B cell (primary cell): Measurements from ENCODE around the gene NAPA. TPM values are rescaled to one million over a fixed set of nuclear protein-coding genes. Genes with fewer than 3 reads are reported as not detected.

Experiments
- ATAC-seq: fragments of 200-7000 bp; cut with Tn5 transposase; one replicate; pipeline ENCODE4 v1.10.0; 2021; ENCODE audit warnings: low read depth, mild to moderate bottlenecking, moderate number of reproducible peaks, moderate library complexity
- CTCF ChIA-PET: fragments of 350-600 bp; sonication (Branson Sonifier 250); formaldehyde crosslinking; loops from one replicate; lab custom pipeline; 2021; ENCODE audit warnings: antibody characterized with exemption, inconsistent platforms; lab: Charles Lee
- POLR2A ChIA-PET: fragments of 350-600 bp; sonication (Branson Sonifier 250); formaldehyde crosslinking; loops from one replicate; lab custom pipeline; 2021; ENCODE audit warnings: antibody characterized with exemption; lab: Charles Lee
- DNase-seq: peaks from one replicate; pipeline ENCODE4 v3.0.0; 2013
- H2AFZ ChIP-seq: 2 replicates; pipeline ENCODE4 v1.6.1; 2012; ENCODE audit warnings: mild to moderate bottlenecking, low read depth, low read length; ENCODE audit not compliant: insufficient read depth, poor library complexity, severe bottlenecking
- H3K27ac ChIP-seq, 2 donors: 1 replicate in 1 of 2; 2 replicates in 1 of 2; pipeline ENCODE4 v1.5.1; 2012 to 2013; ENCODE audit warnings: low read length in 2 of 2, mild to moderate bottlenecking in 2 of 2, moderate library complexity in 1 of 2
- H3K27me3 ChIP-seq, 4 experiments: fragments of 200-600 bp in 1 of 4; sonication (generic) in 1 of 4; replicated peaks in 1 of 4; 1 replicate in 2 of 4; 2 replicates in 2 of 4; pipeline versions ENCODE4 v1.6.1 to v1.7.0; 2013 to 2016; ENCODE audit warnings: low read length in 3 of 4, mild to moderate bottlenecking in 2 of 4, mixed read lengths in 1 of 4, moderate library complexity in 1 of 4; ENCODE audit not compliant: insufficient read depth in 4 of 4, control insufficient read depth in 3 of 4; ENCODE audit errors: control extremely low read depth in 1 of 4
- H3K36me3 ChIP-seq, 2 experiments: replicated peaks in 1 of 2; 1 replicate in 1 of 2; 2 replicates in 1 of 2; pipeline versions ENCODE4 v1.6.1 to v1.7.1; 2013; ENCODE audit warnings: low read length in 1 of 2; ENCODE audit not compliant: insufficient read depth in 2 of 2, control insufficient read depth in 1 of 2; ENCODE audit errors: control extremely low read depth in 1 of 2, extremely low read depth in 1 of 2
- H3K4me1 ChIP-seq, 2 donors: fragments of 200-600 bp in 1 of 2; sonication (generic) in 1 of 2; 1 replicate in 1 of 2; 2 replicates in 1 of 2; pipeline versions ENCODE4 v1.5.1 to v1.6.1; 2013 to 2017; ENCODE audit warnings: low read length in 2 of 2; ENCODE audit not compliant: control insufficient read depth in 2 of 2, insufficient read depth in 2 of 2
- H3K4me2 ChIP-seq: replicated peaks from 2 replicates; pipeline ENCODE3; 2012; ENCODE audit warnings: mild to moderate bottlenecking, low read depth, low read length; ENCODE audit not compliant: poor library complexity, severe bottlenecking
- H3K4me3 ChIP-seq, 5 experiments: fragments of 200-600 bp in 1 of 5; sonication (generic) in 1 of 5; 1 replicate in 3 of 5; 2 replicates in 2 of 5; pipeline versions ENCODE4 v1.5.1 to v1.7.0; 2011 to 2016; ENCODE audit warnings: low read length in 4 of 5, mild to moderate bottlenecking in 4 of 5, low read depth in 2 of 5, control low read depth in 1 of 5, moderate library complexity in 1 of 5; ENCODE audit not compliant: insufficient read depth in 1 of 5; ENCODE audit errors: control extremely low read depth in 1 of 5, extremely low read depth in 1 of 5
- H3K79me2 ChIP-seq: fragments of 200-600 bp; sonication (generic); one replicate; pipeline ENCODE4 v1.6.0; 2016; ENCODE audit warnings: low read length; ENCODE audit not compliant: control insufficient read depth, insufficient read depth
- H3K9ac ChIP-seq: fragments of 200-600 bp; sonication (generic); 2 replicates; pipeline ENCODE4 v1.6.1; 2017; ENCODE audit warnings: mild to moderate bottlenecking, low read length, moderate library complexity
- H3K9me3 ChIP-seq, 3 donors: one replicate each; pipeline versions ENCODE4 v1.6.1 to v1.7.1; 2013; ENCODE audit warnings: low read length in 2 of 3; ENCODE audit not compliant: control insufficient read depth in 2 of 3, insufficient read depth in 1 of 3; ENCODE audit errors: control extremely low read depth in 1 of 3
- H4K20me1 ChIP-seq: 2 replicates; pipeline ENCODE4 v1.6.0; 2012; ENCODE audit warnings: mild to moderate bottlenecking, low read length; ENCODE audit not compliant: insufficient read depth, control insufficient read depth, poor library complexity, severe bottlenecking
- H3K27ac Mint-ChIP-seq: one replicate; pipeline ENCODE4 v1.8.0; 2021; ENCODE audit warnings: mixed read lengths
- H3K27me3 Mint-ChIP-seq: one replicate; pipeline ENCODE4 v1.8.0; 2021; ENCODE audit warnings: mixed read lengths
- H3K4me1 Mint-ChIP-seq: one replicate; pipeline ENCODE4 v1.8.0; 2021; ENCODE audit warnings: mixed read lengths
- H3K4me3 Mint-ChIP-seq: one replicate; pipeline ENCODE4 v1.8.0; 2021; ENCODE audit warnings: mixed read lengths
- H3K9me3 Mint-ChIP-seq: one replicate; pipeline ENCODE4 v1.8.0; 2022; ENCODE audit warnings: mixed read lengths; ENCODE audit not compliant: insufficient read depth
- EZH2 ChIP-seq: IDR thresholded peaks from 2 replicates; pipeline ENCODE4 v1.6.1; 2012; ENCODE audit warnings: borderline replicate concordance, low read depth, mild to moderate bottlenecking, moderate library complexity, low read length; ENCODE audit not compliant: insufficient read depth, poor library complexity, severe bottlenecking
- WGBS: methylation state at CpG from one replicate; pipeline ENCODE4 v1.1.5; 2013; ENCODE audit warnings: missing lambda C conversion rate; ENCODE audit not compliant: insufficient coverage; 5-methylcytosine and 5-hydroxymethylcytosine counted together
- intact Hi-C: fragments of 100-400 bp; cut with micrococcal nuclease; formaldehyde crosslinking; loops from one replicate; pipeline ENCODE4 v1.10.0; 2022
- polyA plus RNA-seq: library from polyadenylated mRNA; depleted of rRNA; stranded (reverse); fragments of >200 nt; gene quantifications from 2 replicates; pipeline ENCODE4 v1.2.3, GENCODE V29; 2012
- total RNA-seq, 2 donors: library from RNA; stranded (reverse); fragments of 120-200 nt in 1 of 2; gene quantifications; 1 replicate in 1 of 2; 2 replicates in 1 of 2; pipeline versions ENCODE4 v1.2.3 to v1.2.4, GENCODE V29; 2013 to 2022
- TF ChIP-seq, protein P1 (sequence below): fragments of 200-600 bp; IDR thresholded peaks from one replicate; pipeline ENCODE4 v1.8.0; 2022; ENCODE audit warnings: antibody characterized with exemption, mild to moderate bottlenecking

Gene NAPA
- total and polyA plus RNA-seq, 2 donors (not counting 1 experiment from before 2014, with no cell fraction given), result 66.8 to 86.5 TPM

GRCh38 chr19:47446534-47447469, 68.1 kb downstream of the NAPA start:
- Histone ChIP-seq H3K4me1 (peaks cover 32 to 42% of the 10 kb centered on the region in 2 donors), H3K27ac (no peak overlapping the region), H3K79me2 (no peaks in the 10 kb centered on the region), H3K9me3 (peaks cover 0 to 44% (median 6%) of the 10 kb centered on the region in 3 donors), H3K27me3 (peaks cover 0 to 76% (median 48%) of the 10 kb centered on the region in 4 experiments), H3K4me3 (peak overlapping the region in 1 of 5 experiments; percentile 9), H4K20me1 (no peaks in the 10 kb centered on the region), H2AFZ (peak overlapping the region; percentile 78), H3K36me3 (no peaks in the 10 kb centered on the region), H3K4me2 (peak overlapping the region; percentile 84), H3K9ac (no peak overlapping the region)
- H3K27me3 Mint-ChIP-seq, result peaks cover 81% of the 10 kb centered on the region
- H3K4me3 Mint-ChIP-seq, result peak overlapping the region; percentile 71
- H3K4me1 Mint-ChIP-seq, result peaks cover 28% of the 10 kb centered on the region
- CTCF ChIA-PET, result interaction anchor here (0.6 to 2.2 kb wide), 4 partner anchors 9 to 141 kb away, joined by 3 to 9 read pairs (median 6); no protein-coding TSS in a partner anchor
- 8% methylated on average over 22 of the region's 28 CpGs for WGBS
- POLR2A ChIA-PET, result no interaction called here
- no peaks in the 10 kb centered on the region for H3K9me3 Mint-ChIP-seq
- H3K27ac Mint-ChIP-seq, result peak overlapping the region; percentile 53
- intact Hi-C loops, result no loop called here
- TF ChIP-seq EZH2, result no peak
- TF ChIP-seq, protein P1, sequence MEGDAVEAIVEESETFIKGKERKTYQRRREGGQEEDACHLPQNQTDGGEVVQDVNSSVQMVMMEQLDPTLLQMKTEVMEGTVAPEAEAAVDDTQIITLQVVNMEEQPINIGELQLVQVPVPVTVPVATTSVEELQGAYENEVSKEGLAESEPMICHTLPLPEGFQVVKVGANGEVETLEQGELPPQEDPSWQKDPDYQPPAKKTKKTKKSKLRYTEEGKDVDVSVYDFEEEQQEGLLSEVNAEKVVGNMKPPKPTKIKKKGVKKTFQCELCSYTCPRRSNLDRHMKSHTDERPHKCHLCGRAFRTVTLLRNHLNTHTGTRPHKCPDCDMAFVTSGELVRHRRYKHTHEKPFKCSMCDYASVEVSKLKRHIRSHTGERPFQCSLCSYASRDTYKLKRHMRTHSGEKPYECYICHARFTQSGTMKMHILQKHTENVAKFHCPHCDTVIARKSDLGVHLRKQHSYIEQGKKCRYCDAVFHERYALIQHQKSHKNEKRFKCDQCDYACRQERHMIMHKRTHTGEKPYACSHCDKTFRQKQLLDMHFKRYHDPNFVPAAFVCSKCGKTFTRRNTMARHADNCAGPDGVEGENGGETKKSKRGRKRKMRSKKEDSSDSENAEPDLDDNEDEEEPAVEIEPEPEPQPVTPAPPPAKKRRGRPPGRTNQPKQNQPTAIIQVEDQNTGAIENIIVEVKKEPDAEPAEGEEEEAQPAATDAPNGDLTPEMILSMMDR, result no peak
- ATAC-seq (no peak), DNase-seq (no peak)
